HepG2 (cell line): ENCODE results near the gene ELANE. TPM values are rescaled to one million over a fixed set of nuclear protein-coding genes. Genes with fewer than 3 reads are reported as not detected.
A peak's percentile ranks its signal among the peaks of the same experiment; 100 is the strongest.

Source experiments
- AGO2 ChIP-seq: fragments of 200-400 bp; formaldehyde crosslinking; optimal IDR thresholded peaks from 2 replicates; pipeline ENCODE3; 2017; ENCODE audit warnings: mild to moderate bottlenecking, low read depth, low read length, moderate library complexity
- HNRNPL ChIP-seq: fragments of 200-400 bp; formaldehyde crosslinking; IDR thresholded peaks from 2 replicates; pipeline ENCODE4 v1.6.1; 2017; ENCODE audit warnings: mild to moderate bottlenecking, low read depth, low read length
- IKZF4 ChIP-seq: sonication (generic); formaldehyde crosslinking; IDR thresholded peaks from 2 replicates; pipeline ENCODE4 v1.5.1; 2020; ENCODE audit warnings: borderline replicate concordance, mild to moderate bottlenecking, low read depth, missing genetic modification reagents; ENCODE audit errors: not compliant biosample characterization
- MAF1 ChIP-seq: sonication (generic); formaldehyde crosslinking; IDR thresholded peaks from 2 replicates; pipeline ENCODE4 v1.5.0; 2020; ENCODE audit warnings: missing genetic modification reagents, borderline replicate concordance
- MTF1 ChIP-seq: sonication (generic); formaldehyde crosslinking; IDR thresholded peaks from 2 replicates; pipeline ENCODE4 v1.5.0; 2020; ENCODE audit warnings: missing genetic modification reagents
- POGZ ChIP-seq: sonication (generic); formaldehyde crosslinking; IDR thresholded peaks from 2 replicates; pipeline ENCODE4 v1.4.0; 2020; ENCODE audit warnings: mild to moderate bottlenecking, missing genetic modification reagents
- SUZ12 ChIP-seq: fragments of 150-350 bp; IDR thresholded peaks from 2 replicates; pipeline ENCODE4 v1.6.1; 2014; ENCODE audit warnings: low read depth, low read length
- ZNF260 ChIP-seq: sonication (generic); formaldehyde crosslinking; IDR thresholded peaks from 2 replicates; pipeline ENCODE4 v1.4.0; 2020; ENCODE audit warnings: missing genetic modification reagents, low read depth, mild to moderate bottlenecking, borderline replicate concordance
- ZNF484 ChIP-seq: sonication (generic); formaldehyde crosslinking; IDR thresholded peaks from 2 replicates; pipeline ENCODE4 v1.5.1; 2020; ENCODE audit warnings: mild to moderate bottlenecking, low read depth, missing genetic modification reagents, borderline replicate concordance
- ZNF510 ChIP-seq: sonication (generic); formaldehyde crosslinking; IDR thresholded peaks from 2 replicates; pipeline ENCODE4 v1.4.0; 2020; ENCODE audit warnings: low read depth, mild to moderate bottlenecking, missing genetic modification reagents
- ZNF564 ChIP-seq: sonication (generic); formaldehyde crosslinking; IDR thresholded peaks from 2 replicates; pipeline ENCODE4 v1.8.1; 2023; ENCODE audit warnings: mild to moderate bottlenecking, missing genetic modification reagents
- polyA plus RNA-seq, 8 experiments: library from polyadenylated mRNA; depleted of rRNA in 3 of 8; stranded (reverse) in 7 of 8; unstranded in 1 of 8; fragments of >200 nt; fragmentation: Illumina TruSeq in 4 of 8; extraction: Trizol in 4 of 8; gene quantifications; 2 replicates each; pipeline versions ENCODE4 v1.2.1 to v1.2.3, GENCODE V29; 2011 to 2016; ENCODE audit warnings: low read depth in 4 of 8, missing spikeins in 1 of 8, mixed read lengths in 1 of 8; ENCODE audit not compliant: insufficient read depth in 1 of 8
- total RNA-seq, 5 experiments: library from RNA; depleted of rRNA; stranded (reverse); fragments of >200 nt; fragmentation: Illumina TruSeq; extraction: Trizol; gene quantifications; 2 replicates each; pipeline ENCODE4 v1.2.3, GENCODE V29; 2016; ENCODE audit warnings: low read depth in 1 of 5
- TF ChIP-seq, protein P1 (sequence below), 2 experiments: sonication (generic) in 1 of 2; formaldehyde crosslinking in 1 of 2; IDR thresholded peaks; 2 replicates each; pipeline versions ENCODE4 v1.6.1 to v1.9.0; 2014 to 2022; ENCODE audit warnings: antibody characterized with exemption in 1 of 2, borderline replicate concordance in 1 of 2, inconsistent platforms in 1 of 2, low read depth in 1 of 2, missing genetic modification reagents in 1 of 2
- TF ChIP-seq, protein P2 (sequence below): sonication (generic); formaldehyde crosslinking; IDR thresholded peaks from 2 replicates; pipeline ENCODE4 v1.5.1; 2020; ENCODE audit warnings: mild to moderate bottlenecking, missing genetic modification reagents, moderate library complexity
- TF ChIP-seq, protein P3 (sequence below): sonication (generic); formaldehyde crosslinking; IDR thresholded peaks from 2 replicates; pipeline ENCODE4 v1.4.0; 2020; ENCODE audit warnings: missing genetic modification reagents
- TF ChIP-seq, protein P4 (sequence below): sonication (generic); formaldehyde crosslinking; IDR thresholded peaks from 2 replicates; pipeline ENCODE4 v1.4.0; 2020; ENCODE audit warnings: missing genetic modification reagents, borderline replicate concordance

ELANE gene
- total and polyA plus RNA-seq, 2 of the 13 experiments (the other 11 are each of a cell fraction or from before 2014, with no cell fraction given), result not detected

DNA sequence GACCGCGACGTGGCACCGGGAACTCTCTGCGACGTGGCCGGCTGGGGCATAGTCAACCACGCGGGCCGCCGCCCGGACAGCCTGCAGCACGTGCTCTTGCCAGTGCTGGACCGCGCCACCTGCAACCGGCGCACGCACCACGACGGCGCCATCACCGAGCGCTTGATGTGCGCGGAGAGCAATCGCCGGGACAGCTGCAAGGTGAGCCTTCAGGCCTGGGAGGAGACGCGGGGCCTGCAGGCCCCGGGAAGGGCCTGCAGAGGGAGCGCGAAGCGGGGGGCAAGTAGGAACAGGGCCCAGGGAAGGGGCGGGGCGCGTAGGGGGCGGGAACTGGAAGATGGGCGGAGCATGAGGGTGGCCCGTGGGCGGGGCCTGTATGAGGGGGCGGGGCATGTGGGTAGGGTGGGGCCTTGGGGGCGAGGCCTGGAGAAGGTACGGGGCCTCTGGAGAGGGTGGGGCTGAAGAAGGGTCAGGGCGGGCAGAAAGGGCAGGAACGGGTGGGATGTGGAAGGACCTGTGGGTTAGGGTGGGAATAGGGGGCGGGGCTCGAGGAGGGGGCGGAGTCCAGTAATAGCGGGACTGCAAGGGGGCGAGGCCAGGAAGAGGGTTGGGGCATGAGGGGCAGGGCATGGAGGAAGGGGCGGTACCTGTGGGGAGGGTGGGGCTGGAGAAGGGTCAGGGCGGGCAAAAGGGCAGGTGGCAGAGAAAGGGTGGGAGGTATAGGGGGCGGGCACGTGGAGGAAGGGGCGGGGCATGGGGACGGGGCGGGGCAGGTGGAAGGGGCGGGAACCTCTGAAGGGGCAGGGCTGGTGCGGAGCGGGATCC, 9.9 kb downstream of the ELANE start (continued):
- TF ChIP-seq, protein P1, sequence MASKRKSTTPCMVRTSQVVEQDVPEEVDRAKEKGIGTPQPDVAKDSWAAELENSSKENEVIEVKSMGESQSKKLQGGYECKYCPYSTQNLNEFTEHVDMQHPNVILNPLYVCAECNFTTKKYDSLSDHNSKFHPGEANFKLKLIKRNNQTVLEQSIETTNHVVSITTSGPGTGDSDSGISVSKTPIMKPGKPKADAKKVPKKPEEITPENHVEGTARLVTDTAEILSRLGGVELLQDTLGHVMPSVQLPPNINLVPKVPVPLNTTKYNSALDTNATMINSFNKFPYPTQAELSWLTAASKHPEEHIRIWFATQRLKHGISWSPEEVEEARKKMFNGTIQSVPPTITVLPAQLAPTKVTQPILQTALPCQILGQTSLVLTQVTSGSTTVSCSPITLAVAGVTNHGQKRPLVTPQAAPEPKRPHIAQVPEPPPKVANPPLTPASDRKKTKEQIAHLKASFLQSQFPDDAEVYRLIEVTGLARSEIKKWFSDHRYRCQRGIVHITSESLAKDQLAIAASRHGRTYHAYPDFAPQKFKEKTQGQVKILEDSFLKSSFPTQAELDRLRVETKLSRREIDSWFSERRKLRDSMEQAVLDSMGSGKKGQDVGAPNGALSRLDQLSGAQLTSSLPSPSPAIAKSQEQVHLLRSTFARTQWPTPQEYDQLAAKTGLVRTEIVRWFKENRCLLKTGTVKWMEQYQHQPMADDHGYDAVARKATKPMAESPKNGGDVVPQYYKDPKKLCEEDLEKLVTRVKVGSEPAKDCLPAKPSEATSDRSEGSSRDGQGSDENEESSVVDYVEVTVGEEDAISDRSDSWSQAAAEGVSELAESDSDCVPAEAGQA (IDR thresholded peaks at IDR 0.05; ENCODE audit: low read depth), result 0 out of 2 replicates have a peak, but pooled peaks have one; percentile 52
- TF ChIP-seq, protein P1 (CRISPR knock-in tag; IDR thresholded peaks at IDR 0.05; ENCODE audit: borderline replicate concordance), result no peak
- TF ChIP-seq ZNF484 (CRISPR knock-in tag), result no peak
- TF ChIP-seq ZNF260 (CRISPR knock-in tag), result no peak
- 0 out of 2 replicates have a peak, but pooled peaks have one; percentile 26 for TF ChIP-seq HNRNPL
- no peak for TF ChIP-seq ZNF510 (CRISPR knock-in tag)
- no peak for TF ChIP-seq IKZF4 (CRISPR knock-in tag)
- TF ChIP-seq MAF1, result no peak
- TF ChIP-seq, protein P2, sequence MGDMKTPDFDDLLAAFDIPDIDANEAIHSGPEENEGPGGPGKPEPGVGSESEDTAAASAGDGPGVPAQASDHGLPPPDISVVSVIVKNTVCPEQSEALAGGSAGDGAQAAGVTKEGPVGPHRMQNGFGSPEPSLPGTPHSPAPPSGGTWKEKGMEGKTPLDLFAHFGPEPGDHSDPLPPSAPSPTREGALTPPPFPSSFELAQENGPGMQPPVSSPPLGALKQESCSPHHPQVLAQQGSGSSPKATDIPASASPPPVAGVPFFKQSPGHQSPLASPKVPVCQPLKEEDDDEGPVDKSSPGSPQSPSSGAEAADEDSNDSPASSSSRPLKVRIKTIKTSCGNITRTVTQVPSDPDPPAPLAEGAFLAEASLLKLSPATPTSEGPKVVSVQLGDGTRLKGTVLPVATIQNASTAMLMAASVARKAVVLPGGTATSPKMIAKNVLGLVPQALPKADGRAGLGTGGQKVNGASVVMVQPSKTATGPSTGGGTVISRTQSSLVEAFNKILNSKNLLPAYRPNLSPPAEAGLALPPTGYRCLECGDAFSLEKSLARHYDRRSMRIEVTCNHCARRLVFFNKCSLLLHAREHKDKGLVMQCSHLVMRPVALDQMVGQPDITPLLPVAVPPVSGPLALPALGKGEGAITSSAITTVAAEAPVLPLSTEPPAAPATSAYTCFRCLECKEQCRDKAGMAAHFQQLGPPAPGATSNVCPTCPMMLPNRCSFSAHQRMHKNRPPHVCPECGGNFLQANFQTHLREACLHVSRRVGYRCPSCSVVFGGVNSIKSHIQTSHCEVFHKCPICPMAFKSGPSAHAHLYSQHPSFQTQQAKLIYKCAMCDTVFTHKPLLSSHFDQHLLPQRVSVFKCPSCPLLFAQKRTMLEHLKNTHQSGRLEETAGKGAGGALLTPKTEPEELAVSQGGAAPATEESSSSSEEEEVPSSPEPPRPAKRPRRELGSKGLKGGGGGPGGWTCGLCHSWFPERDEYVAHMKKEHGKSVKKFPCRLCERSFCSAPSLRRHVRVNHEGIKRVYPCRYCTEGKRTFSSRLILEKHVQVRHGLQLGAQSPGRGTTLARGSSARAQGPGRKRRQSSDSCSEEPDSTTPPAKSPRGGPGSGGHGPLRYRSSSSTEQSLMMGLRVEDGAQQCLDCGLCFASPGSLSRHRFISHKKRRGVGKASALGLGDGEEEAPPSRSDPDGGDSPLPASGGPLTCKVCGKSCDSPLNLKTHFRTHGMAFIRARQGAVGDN, result 0 out of 2 replicates have a peak, but pooled peaks have one; percentile 11
- no peak for TF ChIP-seq ZNF564 (CRISPR knock-in tag)
- no peak for TF ChIP-seq POGZ (CRISPR knock-in tag)
- TF ChIP-seq, protein P3, sequence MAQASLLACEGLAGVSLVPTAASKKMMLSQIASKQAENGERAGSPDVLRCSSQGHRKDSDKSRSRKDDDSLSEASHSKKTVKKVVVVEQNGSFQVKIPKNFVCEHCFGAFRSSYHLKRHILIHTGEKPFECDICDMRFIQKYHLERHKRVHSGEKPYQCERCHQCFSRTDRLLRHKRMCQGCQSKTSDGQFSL, result no peak
- no peak for TF ChIP-seq SUZ12
- TF ChIP-seq MTF1 (CRISPR knock-in tag), result no peak
- TF ChIP-seq AGO2, result peak; percentile 27
- TF ChIP-seq, protein P4, sequence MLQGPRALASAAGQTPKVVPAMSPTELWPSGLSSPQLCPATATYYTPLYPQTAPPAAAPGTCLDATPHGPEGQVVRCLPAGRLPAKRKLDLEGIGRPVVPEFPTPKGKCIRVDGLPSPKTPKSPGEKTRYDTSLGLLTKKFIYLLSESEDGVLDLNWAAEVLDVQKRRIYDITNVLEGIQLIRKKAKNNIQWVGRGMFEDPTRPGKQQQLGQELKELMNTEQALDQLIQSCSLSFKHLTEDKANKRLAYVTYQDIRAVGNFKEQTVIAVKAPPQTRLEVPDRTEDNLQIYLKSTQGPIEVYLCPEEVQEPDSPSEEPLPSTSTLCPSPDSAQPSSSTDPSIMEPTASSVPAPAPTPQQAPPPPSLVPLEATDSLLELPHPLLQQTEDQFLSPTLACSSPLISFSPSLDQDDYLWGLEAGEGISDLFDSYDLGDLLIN (CRISPR knock-in tag), result no peak
